BJ (cell line): ENCODE results near the gene NCK2. TPM values are rescaled to one million over a fixed set of nuclear protein-coding genes. Genes with fewer than 3 reads are reported as not detected.

Experiments
- CTCF ChIA-PET: fragments of 350-600 bp; formaldehyde crosslinking; extraction: SDS; loops from one replicate; lab custom pipeline; 2021; ENCODE audit warnings: antibody characterized with exemption, inconsistent platforms; lab: Yijun Ruan, JAX
- POLR2A ChIA-PET: fragments of 300-600 bp; sonication (Branson Sonifier 250); formaldehyde crosslinking; extraction: SDS; loops from one replicate; lab custom pipeline; 2021; ENCODE audit warnings: antibody characterized with exemption; lab: Charles Lee
- DNase-seq: peaks from one replicate; pipeline ENCODE4 v3.0.0-alpha.2; 2011; ENCODE audit warnings: low read depth
- H3K27me3 ChIP-seq: 2 replicates; pipeline ENCODE4 v1.6.0; 2011; ENCODE audit warnings: low read length; ENCODE audit not compliant: control insufficient read depth, insufficient read depth
- H3K36me3 ChIP-seq: 2 replicates; pipeline ENCODE4 v1.5.1; 2011; ENCODE audit warnings: low read length; ENCODE audit not compliant: control insufficient read depth, insufficient read depth
- H3K4me3 ChIP-seq: 2 replicates; pipeline ENCODE4 v1.5.1; 2011; ENCODE audit warnings: low read depth, mild to moderate bottlenecking, control low read depth, low read length
- polyA plus RNA-seq: library from polyadenylated mRNA; depleted of rRNA; stranded (reverse); fragments of >200 nt; gene quantifications from 2 replicates; pipeline ENCODE4 v1.2.3, GENCODE V29; 2011
- TF ChIP-seq, protein P1 (sequence below): IDR thresholded peaks from 2 replicates; pipeline ENCODE4 v1.5.1; 2011; ENCODE audit warnings: low read depth, mild to moderate bottlenecking, control low read depth, inconsistent platforms, low read length, moderate library complexity; ENCODE audit not compliant: insufficient read depth

Gene NCK2
- polyA plus RNA-seq, 1 experiment = 32.9 TPM

DNA sequence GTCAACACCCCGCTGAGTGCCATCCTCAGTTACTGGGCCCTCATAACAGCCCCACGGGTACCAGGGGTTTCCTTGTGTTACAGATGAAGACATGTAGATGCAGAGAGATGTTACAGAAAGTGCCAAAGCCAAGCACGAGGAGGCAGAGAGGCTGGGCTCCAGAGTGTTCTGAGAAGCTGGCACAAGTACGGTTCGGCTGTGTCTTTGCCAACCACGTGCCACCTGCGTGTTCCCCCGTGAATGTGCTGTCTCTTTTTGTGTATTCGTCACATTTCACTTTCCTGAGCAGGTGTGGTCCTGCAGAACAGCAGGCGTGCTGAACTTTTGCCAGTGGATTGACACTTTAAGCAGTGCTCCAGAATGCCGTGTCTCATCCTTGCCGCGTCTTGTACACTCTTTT, 124.6 kb downstream of the NCK2 start:
- TF ChIP-seq, protein P1, sequence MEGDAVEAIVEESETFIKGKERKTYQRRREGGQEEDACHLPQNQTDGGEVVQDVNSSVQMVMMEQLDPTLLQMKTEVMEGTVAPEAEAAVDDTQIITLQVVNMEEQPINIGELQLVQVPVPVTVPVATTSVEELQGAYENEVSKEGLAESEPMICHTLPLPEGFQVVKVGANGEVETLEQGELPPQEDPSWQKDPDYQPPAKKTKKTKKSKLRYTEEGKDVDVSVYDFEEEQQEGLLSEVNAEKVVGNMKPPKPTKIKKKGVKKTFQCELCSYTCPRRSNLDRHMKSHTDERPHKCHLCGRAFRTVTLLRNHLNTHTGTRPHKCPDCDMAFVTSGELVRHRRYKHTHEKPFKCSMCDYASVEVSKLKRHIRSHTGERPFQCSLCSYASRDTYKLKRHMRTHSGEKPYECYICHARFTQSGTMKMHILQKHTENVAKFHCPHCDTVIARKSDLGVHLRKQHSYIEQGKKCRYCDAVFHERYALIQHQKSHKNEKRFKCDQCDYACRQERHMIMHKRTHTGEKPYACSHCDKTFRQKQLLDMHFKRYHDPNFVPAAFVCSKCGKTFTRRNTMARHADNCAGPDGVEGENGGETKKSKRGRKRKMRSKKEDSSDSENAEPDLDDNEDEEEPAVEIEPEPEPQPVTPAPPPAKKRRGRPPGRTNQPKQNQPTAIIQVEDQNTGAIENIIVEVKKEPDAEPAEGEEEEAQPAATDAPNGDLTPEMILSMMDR = no peak
- DNase-seq = no peak
- CTCF ChIA-PET = no interaction called here
- POLR2A ChIA-PET = no interaction called here
- Histone ChIP-seq H3K27me3 (no peaks in the 10 kb centered on the region), H3K4me3 (no peak overlapping the region), H3K36me3 (no peaks in the 10 kb centered on the region; the same call in 1 of the 2 replicates)

DNA sequence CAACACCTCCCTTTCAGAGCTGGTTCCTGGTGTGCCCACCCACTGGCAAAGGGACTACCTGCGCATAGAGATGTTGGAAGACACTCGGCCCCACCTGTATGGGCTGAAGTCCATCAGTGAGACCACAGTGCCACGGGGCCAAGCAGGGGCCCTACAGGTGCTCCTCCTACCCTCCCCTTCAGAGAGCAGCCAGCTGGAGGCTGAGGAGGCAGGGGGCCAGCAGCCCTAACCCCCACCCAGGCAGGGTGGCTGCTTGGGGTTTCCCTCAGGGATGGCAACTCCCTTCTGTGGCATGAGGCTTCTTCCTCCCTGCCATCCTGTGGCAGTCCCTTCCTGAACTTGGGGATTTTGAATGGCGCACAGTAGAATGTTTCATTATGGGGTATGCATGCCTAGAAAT, 125.3 kb downstream of the NCK2 start:
- CTCF ChIA-PET = no interaction called here
- TF ChIP-seq, protein P1 = no peak
- no peak overlapping the region for H3K4me3 ChIP-seq
- H3K27me3 ChIP-seq = no peaks in the 10 kb centered on the region
- DNase-seq = no peak
- POLR2A ChIA-PET = no interaction called here
- no peaks in the 10 kb centered on the region; the same call in 1 of the 2 replicates for H3K36me3 ChIP-seq

DNA sequence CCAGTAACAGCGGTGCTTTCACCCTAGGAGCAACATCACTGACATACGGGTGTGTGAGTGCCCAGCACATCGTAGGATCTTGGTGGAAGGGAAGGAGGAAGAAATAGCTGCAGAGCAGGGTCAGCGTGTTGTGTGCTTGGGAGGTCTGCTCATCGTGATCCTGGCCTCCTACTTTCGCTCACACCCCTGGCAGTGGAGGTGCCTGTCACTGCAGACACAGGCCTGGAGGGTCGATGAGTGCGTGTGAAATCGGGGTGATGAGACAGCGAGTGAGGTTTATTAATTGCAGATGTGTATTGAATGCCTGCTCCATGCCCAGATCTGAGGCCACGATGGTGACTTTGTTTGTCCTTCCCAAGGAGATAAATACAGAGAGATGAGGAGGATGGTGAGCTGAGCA, 126.1 kb downstream of the NCK2 start:
- no peak overlapping the region for H3K4me3 ChIP-seq
- TF ChIP-seq, protein P1 = no peak
- no peaks in the 10 kb centered on the region; the same call in 1 of the 2 replicates for H3K36me3 ChIP-seq
- CTCF ChIA-PET = no interaction called here
- POLR2A ChIA-PET = no interaction called here
- no peak for DNase-seq
- H3K27me3 ChIP-seq = no peaks in the 10 kb centered on the region

DNA sequence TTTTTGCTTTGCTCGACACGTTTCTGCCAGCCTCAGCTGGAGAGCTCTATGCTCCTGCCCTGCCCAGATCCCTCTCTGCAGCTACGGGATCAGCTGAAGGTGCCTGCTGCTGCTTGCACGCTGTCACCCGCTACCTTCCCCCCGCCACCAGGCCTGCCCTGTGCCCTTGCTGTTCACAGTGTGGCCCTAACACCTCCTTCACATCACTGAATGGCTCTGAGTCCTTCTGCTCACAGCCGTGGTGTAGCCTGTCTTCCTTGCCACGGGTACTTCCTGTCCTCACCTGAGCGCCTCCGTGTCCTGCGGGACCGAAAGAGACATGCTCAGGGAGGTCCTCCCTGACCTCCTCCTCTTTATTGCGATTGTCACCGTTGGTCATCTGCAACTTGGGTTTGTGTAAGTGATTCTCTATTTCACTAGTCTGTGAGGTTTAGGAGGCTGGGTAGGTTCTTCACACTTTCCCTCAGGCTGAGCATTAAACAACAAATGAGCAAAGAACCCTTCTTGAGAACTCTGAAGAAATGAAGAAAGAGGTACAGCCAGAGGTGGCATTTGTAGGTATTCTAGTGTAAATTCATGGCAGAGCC, 127.5 kb downstream of the NCK2 start:
- Histone ChIP-seq H3K27me3 (no peaks in the 10 kb centered on the region), H3K36me3 (no peaks in the 10 kb centered on the region; the same call in 1 of the 2 replicates), H3K4me3 (no peak overlapping the region)
- ChIA-PET POLR2A (no interaction called here), CTCF (no interaction called here)
- DNase-seq = no peak
- TF ChIP-seq, protein P1 = no peak

DNA sequence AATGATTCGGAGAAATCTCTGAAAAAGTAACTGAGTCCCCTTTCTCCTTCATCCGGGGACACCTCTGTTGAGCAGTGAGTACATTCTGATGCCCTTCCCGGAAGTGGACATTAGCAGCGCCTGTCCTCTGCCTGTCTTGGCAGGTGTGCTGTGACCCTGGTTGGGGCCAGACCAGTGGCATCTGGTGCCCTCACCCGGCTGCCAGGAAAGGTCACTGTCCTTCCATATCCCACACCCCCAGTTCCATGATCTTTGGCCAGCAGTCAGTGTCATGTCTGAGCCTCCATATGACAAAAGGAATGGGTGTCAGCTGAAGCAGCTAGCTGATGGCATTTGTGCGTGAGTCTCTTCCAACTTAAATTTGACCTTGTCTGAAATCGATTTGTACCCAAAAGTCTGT, 128.1 kb downstream of the NCK2 start:
- H3K4me3 ChIP-seq = no peak overlapping the region
- POLR2A ChIA-PET = no interaction called here
- H3K36me3 ChIP-seq = no peaks in the 10 kb centered on the region; the same call in 1 of the 2 replicates
- no peaks in the 10 kb centered on the region for H3K27me3 ChIP-seq
- CTCF ChIA-PET = no interaction called here
- DNase-seq = no peak
- TF ChIP-seq, protein P1 = no peak
